ENCODE results near the gene SHBG. TPM values are rescaled to one million over a fixed set of nuclear protein-coding genes. Genes with fewer than 3 reads are reported as not detected.

SHBG gene
- total RNA-seq, 1 donor = 0.36 TPM

- DNase-seq (ENCODE audit: low read depth) = peak; percentile 9
- peak within 1 kb of the TSS; percentile 13 for H3K4me3 ChIP-seq (ENCODE audit: low read depth, low read length)
These were observed 20.7 kb downstream of the SHBG start, which contains the start of gene ATP1B2 for GRCh38 chr17:7650509-7651096. Gene ATP1B2, plus strand, starts transcription at chr17:7650926. Its CDS starts 593 bp downstream, at chr17:7651519.

GRCh38 chr17:7651097-7651664 lies 21.2 kb downstream of the SHBG start:
- DNase-seq (ENCODE audit: low read depth) = no peak
- TF ChIP-seq CTCF (IDR thresholded peaks at IDR 0.05; ENCODE audit: insufficient read depth, low read length) = no peak
- peak overlapping the region; percentile 13 for H3K4me3 ChIP-seq (ENCODE audit: low read depth, low read length)

More at GRCh38 chr17:7650509-7651096, 20.7 kb downstream of the SHBG start, which contains the start of gene ATP1B2:
- TF ChIP-seq CTCF (IDR thresholded peaks at IDR 0.05; ENCODE audit: insufficient read depth, low read length) = no peak

GRCh38 chr17:7651665-7652387 lies 21.9 kb downstream of the SHBG start:
- TF ChIP-seq CTCF (IDR thresholded peaks at IDR 0.05; ENCODE audit: insufficient read depth, low read length) = no peak
- no peak for DNase-seq (ENCODE audit: low read depth)
- no peak overlapping the region for H3K4me3 ChIP-seq (ENCODE audit: low read depth, low read length)

GRCh38 chr17:7652388-7653356 lies 22.7 kb downstream of the SHBG start:
- no peak for DNase-seq (ENCODE audit: low read depth)
- no peak for TF ChIP-seq CTCF (IDR thresholded peaks at IDR 0.05; ENCODE audit: insufficient read depth, low read length)
- H3K4me3 ChIP-seq (ENCODE audit: low read depth, low read length) = no peak overlapping the region

- no peak for TF ChIP-seq CTCF (IDR thresholded peaks at IDR 0.05; ENCODE audit: insufficient read depth, low read length)
- H3K4me3 ChIP-seq (ENCODE audit: low read depth, low read length) = no peak overlapping the region
- peak; percentile 22 for DNase-seq (ENCODE audit: low read depth)
These were observed 25.1 kb downstream of the SHBG start for GRCh38 chr17:7654832-7655540.

- DNase-seq (ENCODE audit: low read depth) = no peak
- TF ChIP-seq CTCF (IDR thresholded peaks at IDR 0.05; ENCODE audit: insufficient read depth, low read length) = no peak
- H3K4me3 ChIP-seq (ENCODE audit: low read depth, low read length) = no peak overlapping the region
These were observed 25.6 kb downstream of the SHBG start for GRCh38 chr17:7655541-7655840.
